Tibial nerve (tissue), 4 donors: ENCODE measurements around the gene NBAS. TPM values are rescaled to one million over a fixed set of nuclear protein-coding genes. Genes with fewer than 3 reads are reported as not detected.
"Not testable (repeated sequence)": the region's sequence is repeated elsewhere in the genome, so short reads cannot be mapped to it uniquely, and the experiment has no call there.

Experiments
- DNase-seq, 2 donors: peaks; one replicate each; pipeline ENCODE4 v3.0.0-alpha.2; 2019; ENCODE audit warnings: low spot score in 2 of 2
- H3K27ac ChIP-seq, 4 donors: fragments of 200-600 bp; sonication (generic) in 3 of 4; one replicate each; pipeline ENCODE4 v1.5.1; 2017 to 2019; ENCODE audit warnings: mild to moderate bottlenecking in 1 of 4
- H3K27me3 ChIP-seq, 2 donors: fragments of 200-600 bp; sonication (generic) in 1 of 2; one replicate each; pipeline versions ENCODE4 v1.5.1 to v1.6.0; 2017 to 2019
- H3K36me3 ChIP-seq, 3 donors: fragments of 200-600 bp; sonication (generic); one replicate each; pipeline ENCODE4 v1.5.1; 2018 to 2019
- H3K4me1 ChIP-seq, 4 donors: fragments of 200-600 bp; sonication (generic) in 3 of 4; one replicate each; pipeline ENCODE4 v1.5.1; 2017 to 2019
- H3K4me3 ChIP-seq, 4 donors: fragments of 200-600 bp; sonication (generic) in 3 of 4; one replicate each; pipeline ENCODE4 v1.5.1; 2017 to 2019; ENCODE audit warnings: mild to moderate bottlenecking in 1 of 4, moderate library complexity in 1 of 4
- H3K9me3 ChIP-seq, 4 donors: fragments of 200-600 bp; sonication (generic) in 3 of 4; one replicate each; pipeline ENCODE4 v1.5.1; 2017 to 2019
- CTCF ChIP-seq, 5 experiments: fragments of 200-600 bp in 3 of 5; fragments of 450-650 bp in 2 of 5; sonication (generic) in 3 of 5; IDR thresholded peaks; one replicate each; pipeline ENCODE4 v1.5.1; 2016 to 2019; ENCODE audit warnings: antibody characterized with exemption in 5 of 5, mild to moderate bottlenecking in 3 of 5, moderate library complexity in 2 of 5
- EP300 ChIP-seq, 2 donors: sonication (generic); formaldehyde crosslinking; IDR thresholded peaks; one replicate each; pipeline ENCODE4 v1.6.1; 2017; ENCODE audit warnings: antibody characterized with exemption in 2 of 2, mild to moderate bottlenecking in 1 of 2
- POLR2A ChIP-seq, 2 donors: fragments of 450-650 bp; IDR thresholded peaks; one replicate each; pipeline ENCODE4 v1.6.1; 2017; ENCODE audit warnings: antibody characterized with exemption in 2 of 2, mild to moderate bottlenecking in 2 of 2, moderate library complexity in 2 of 2
- WGBS, 2 donors: methylation state at CpG; one replicate each; pipeline ENCODE4 v1.1.5; 2018; 5-methylcytosine and 5-hydroxymethylcytosine counted together
- total RNA-seq, 4 donors: library from RNA; depleted of rRNA; stranded (reverse); fragments of >200 nt; gene quantifications; one replicate each; pipeline ENCODE4 v1.1.0, GENCODE V29; 2016

The NBAS gene
- total RNA-seq, 4 donors from 2014 or later = 49.0 to 59.1 (median 55.1) TPM

GRCh38 chr2:15253835-15254286 lies 307.3 kb downstream of the NBAS start:
- no peak for TF ChIP-seq EP300 (IDR thresholded peaks at IDR 0.05)
- no peak for TF ChIP-seq CTCF (IDR thresholded peaks at IDR 0.05)
- TF ChIP-seq POLR2A (IDR thresholded peaks at IDR 0.05) = no peak
- no peak overlapping the region for H3K4me3 ChIP-seq
- H3K27me3 ChIP-seq = no peaks in the 10 kb centered on the region
- H3K9me3 ChIP-seq = peaks cover 0 to 27% (median 2%) of the 10 kb centered on the region in 4 donors
- H3K4me1 ChIP-seq = no peaks in the 10 kb centered on the region
- H3K36me3 ChIP-seq = peaks cover 0 to 16% (median 0%) of the 10 kb centered on the region in 3 donors
- no peak overlapping the region for H3K27ac ChIP-seq
- DNase-seq = no peak
- WGBS, 2 donors = 73 to 77% methylated on average over 3 of the region's 3 CpGs

- DNase-seq = no peak
- Histone ChIP-seq H3K27ac (no peak overlapping the region), H3K4me1 (no peaks in the 10 kb centered on the region), H3K4me3 (no peak overlapping the region), H3K36me3 (peaks cover 0 to 12% (median 0%) of the 10 kb centered on the region in 3 donors), H3K27me3 (no peaks in the 10 kb centered on the region), H3K9me3 (peaks cover 0 to 24% (median 2%) of the 10 kb centered on the region in 4 donors)
- WGBS, 2 donors = 91 to 94% methylated on average over 2 of the region's 2 CpGs
- TF ChIP-seq POLR2A (IDR thresholded peaks at IDR 0.05) = no peak
- TF ChIP-seq CTCF (IDR thresholded peaks at IDR 0.05) = no peak
- no peak for TF ChIP-seq EP300 (IDR thresholded peaks at IDR 0.05)
These were observed 307.9 kb downstream of the NBAS start for GRCh38 chr2:15253247-15253646.

DNA sequence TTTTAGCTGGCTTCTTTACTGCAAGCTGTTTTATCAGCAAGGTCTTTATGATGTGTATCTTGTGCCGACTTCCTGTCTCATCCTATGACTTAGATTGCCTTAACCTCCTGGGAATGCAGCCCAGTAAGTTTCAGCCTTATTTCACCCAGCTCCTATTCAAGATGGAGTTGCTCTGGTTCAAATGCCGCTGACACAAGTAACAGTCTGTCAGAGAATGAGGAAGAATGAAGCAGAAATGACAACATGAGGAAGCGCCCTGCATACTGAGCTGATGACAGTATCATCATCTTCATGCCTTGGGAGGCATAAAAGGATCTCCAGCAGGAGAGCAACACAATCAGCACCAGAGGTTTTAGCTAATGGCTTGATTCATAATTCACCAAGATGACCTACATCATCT lies 309.4 kb downstream of the NBAS start:
- no peaks in the 10 kb centered on the region for H3K27me3 ChIP-seq
- peaks cover 0 to 11% (median 0%) of the 10 kb centered on the region in 3 donors for H3K36me3 ChIP-seq
- no peak overlapping the region for H3K27ac ChIP-seq
- no peak for TF ChIP-seq EP300 (IDR thresholded peaks at IDR 0.05)
- no peak for TF ChIP-seq POLR2A (IDR thresholded peaks at IDR 0.05)
- no peak for TF ChIP-seq CTCF (IDR thresholded peaks at IDR 0.05)
- WGBS, 2 donors = 94 to 98% methylated on average over 3 of the region's 3 CpGs
- no peak for DNase-seq
- no peak overlapping the region for H3K4me3 ChIP-seq
- H3K9me3 ChIP-seq = peaks cover 0 to 22% (median 2%) of the 10 kb centered on the region in 4 donors
- no peaks in the 10 kb centered on the region for H3K4me1 ChIP-seq

DNA sequence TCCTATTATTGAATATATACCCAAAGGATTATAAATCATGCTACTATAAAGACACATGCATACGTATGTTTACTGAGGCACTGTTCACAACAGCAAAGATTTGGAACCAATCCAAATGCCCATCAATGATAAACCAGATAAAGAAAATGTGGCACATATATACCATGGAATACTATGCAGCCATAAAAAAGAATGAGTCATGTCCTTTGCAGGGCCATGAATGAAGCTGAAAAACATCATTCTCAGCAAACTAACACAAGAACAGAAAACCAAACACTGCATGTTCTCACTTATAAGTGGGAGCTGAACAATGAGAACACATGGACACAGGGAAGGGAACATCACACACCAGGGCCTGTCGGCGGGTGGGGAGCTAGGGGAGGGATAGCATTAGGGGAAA lies 310.2 kb downstream of the NBAS start:
- 95 to 97% methylated on average over 3 of the region's 3 CpGs for WGBS, 2 donors
- H3K27me3 ChIP-seq, H3K4me1 ChIP-seq, DNase-seq, H3K27ac ChIP-seq, H3K4me3 ChIP-seq: not testable (repeated sequence)
- peaks cover 0 to 22% (median 2%) of the 10 kb centered on the region in 4 donors for H3K9me3 ChIP-seq
- peaks cover 0 to 11% (median 0%) of the 10 kb centered on the region in 3 donors for H3K36me3 ChIP-seq

GRCh38 chr2:15246870-15247269 lies 314.3 kb downstream of the NBAS start:
- no peak for DNase-seq
- no peak overlapping the region for H3K4me3 ChIP-seq
- H3K9me3 ChIP-seq = peaks cover 0 to 22% (median 2%) of the 10 kb centered on the region in 4 donors
- no peaks in the 10 kb centered on the region for H3K4me1 ChIP-seq
- H3K36me3 ChIP-seq = peaks cover 0 to 9% (median 0%) of the 10 kb centered on the region in 3 donors
- H3K27ac ChIP-seq = no peak overlapping the region
- H3K27me3 ChIP-seq = no peaks in the 10 kb centered on the region
- WGBS, 2 donors = 79 to 90% methylated on average over 5 of the region's 5 CpGs
- no peak for TF ChIP-seq POLR2A (IDR thresholded peaks at IDR 0.05)
- TF ChIP-seq CTCF (IDR thresholded peaks at IDR 0.05) = no peak

DNA sequence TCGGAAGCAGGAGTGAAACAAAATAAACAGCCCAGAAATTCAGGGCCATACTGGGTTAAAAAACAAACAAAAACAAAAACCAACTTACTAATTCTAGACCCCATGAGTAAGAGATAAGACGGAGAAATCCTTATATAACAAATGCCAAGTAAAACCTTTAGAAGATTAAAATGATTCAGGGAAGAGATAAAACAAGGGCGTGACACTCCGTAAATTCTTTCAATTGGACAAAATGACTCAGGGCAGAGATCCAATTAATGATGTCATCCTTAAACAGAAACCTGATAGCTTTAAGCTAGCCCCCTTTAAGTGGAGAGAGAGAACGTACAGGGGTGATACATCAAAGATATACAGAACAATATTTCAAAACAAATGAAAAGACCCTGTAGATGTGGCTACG lies 317.4 kb downstream of the NBAS start:
- no peak overlapping the region for H3K4me3 ChIP-seq
- 70 to 78% methylated on average over 6 of the region's 6 CpGs for WGBS, 2 donors
- no peaks in the 10 kb centered on the region for H3K36me3 ChIP-seq
- H3K4me1 ChIP-seq = no peaks in the 10 kb centered on the region
- no peak for DNase-seq
- no peaks in the 10 kb centered on the region for H3K9me3 ChIP-seq
- no peak overlapping the region for H3K27ac ChIP-seq
- no peaks in the 10 kb centered on the region for H3K27me3 ChIP-seq
- TF ChIP-seq POLR2A (IDR thresholded peaks at IDR 0.05) (no peak), CTCF (IDR thresholded peaks at IDR 0.05) (no peak), EP300 (IDR thresholded peaks at IDR 0.05) (no peak)
